Ovary (tissue), 3 donors: ENCODE measurements around the gene SFT2D2.

Experiments
- POLR2A ChIP-seq: fragments of 450-650 bp; IDR thresholded peaks from one replicate; pipeline ENCODE4 v1.6.1; 2017; ENCODE audit warnings: antibody characterized with exemption, mild to moderate bottlenecking, moderate library complexity
- TF ChIP-seq, protein P1 (sequence below), 3 donors: fragments of 450-650 bp in 2 of 3; fragments of 200-600 bp in 1 of 3; IDR thresholded peaks; one replicate each; pipeline versions ENCODE4 v1.5.1 to v1.8.0; 2016 to 2022; ENCODE audit warnings: antibody characterized with exemption in 3 of 3, mild to moderate bottlenecking in 1 of 3
- donor health status: DM: no; HTN: no; CAD: no.

DNA sequence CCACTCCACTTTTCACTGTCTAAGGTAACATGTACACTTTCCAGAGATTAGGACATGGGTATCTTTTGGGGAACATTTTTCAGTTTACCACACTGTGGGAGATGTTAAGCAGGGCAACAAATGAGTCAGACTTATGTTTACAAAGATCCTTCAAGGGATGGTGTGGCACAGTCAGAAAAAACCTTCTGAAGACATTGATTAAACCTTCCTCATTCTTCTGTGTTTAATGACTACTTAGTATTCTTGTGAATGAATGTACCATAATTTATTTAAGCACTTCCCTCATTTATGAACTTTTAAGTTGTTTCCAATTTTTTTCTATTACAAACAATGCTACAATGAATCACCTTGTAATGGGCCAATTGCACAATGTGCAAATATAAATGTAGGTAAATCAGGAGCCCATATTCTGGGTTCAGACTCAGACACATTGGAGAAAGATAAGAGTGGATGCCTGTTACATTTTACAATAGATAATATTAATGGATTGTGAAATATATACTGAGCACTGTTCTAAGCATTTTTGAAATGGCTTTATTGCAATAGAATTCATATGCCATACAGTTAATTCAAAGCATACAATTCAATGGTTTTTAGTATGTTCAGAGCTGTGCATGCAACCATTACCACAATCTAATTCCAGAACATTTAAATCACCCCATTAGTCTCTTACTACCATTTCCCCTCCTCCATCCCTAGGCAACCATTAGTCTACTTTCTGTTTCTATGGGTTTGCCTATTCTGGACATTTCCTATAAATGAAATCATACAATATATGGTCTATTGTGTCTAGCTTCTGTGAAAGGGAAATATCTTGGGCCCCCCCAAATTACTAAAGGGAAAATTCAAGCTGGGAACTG is 1.9 kb upstream of the SFT2D2 start:
- no peak for TF ChIP-seq POLR2A
- TF ChIP-seq, protein P1, sequence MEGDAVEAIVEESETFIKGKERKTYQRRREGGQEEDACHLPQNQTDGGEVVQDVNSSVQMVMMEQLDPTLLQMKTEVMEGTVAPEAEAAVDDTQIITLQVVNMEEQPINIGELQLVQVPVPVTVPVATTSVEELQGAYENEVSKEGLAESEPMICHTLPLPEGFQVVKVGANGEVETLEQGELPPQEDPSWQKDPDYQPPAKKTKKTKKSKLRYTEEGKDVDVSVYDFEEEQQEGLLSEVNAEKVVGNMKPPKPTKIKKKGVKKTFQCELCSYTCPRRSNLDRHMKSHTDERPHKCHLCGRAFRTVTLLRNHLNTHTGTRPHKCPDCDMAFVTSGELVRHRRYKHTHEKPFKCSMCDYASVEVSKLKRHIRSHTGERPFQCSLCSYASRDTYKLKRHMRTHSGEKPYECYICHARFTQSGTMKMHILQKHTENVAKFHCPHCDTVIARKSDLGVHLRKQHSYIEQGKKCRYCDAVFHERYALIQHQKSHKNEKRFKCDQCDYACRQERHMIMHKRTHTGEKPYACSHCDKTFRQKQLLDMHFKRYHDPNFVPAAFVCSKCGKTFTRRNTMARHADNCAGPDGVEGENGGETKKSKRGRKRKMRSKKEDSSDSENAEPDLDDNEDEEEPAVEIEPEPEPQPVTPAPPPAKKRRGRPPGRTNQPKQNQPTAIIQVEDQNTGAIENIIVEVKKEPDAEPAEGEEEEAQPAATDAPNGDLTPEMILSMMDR (IDR thresholded peaks at IDR 0.05): no peak
